ENCODE results near the gene FKBP1A.
A peak's percentile ranks its signal among the peaks of the same experiment; 100 is the strongest.
"Not testable (repeated sequence)": the region's sequence is repeated elsewhere in the genome, so short reads cannot be mapped to it uniquely, and the experiment has no call there.

Gene FKBP1A

GRCh38 chr20:1362484-1362883 lies 30.4 kb downstream of the FKBP1A start:
- DNase-seq: no peak

GRCh38 chr20:1360094-1360846 lies 32.6 kb downstream of the FKBP1A start:
- DNase-seq: no peak

- DNase-seq: no peak
Measured at GRCh38 chr20:1357921-1358671, 34.8 kb downstream of the FKBP1A start.

- DNase-seq: no peak
Measured at GRCh38 chr20:1353956-1354355, 38.9 kb downstream of the FKBP1A start.

GRCh38 chr20:1346315-1346969 lies 46.4 kb downstream of the FKBP1A start:
- DNase-seq: no peak

- DNase-seq: no peak
Measured at GRCh38 chr20:1345756-1346093, 47.1 kb downstream of the FKBP1A start.

- no peak for DNase-seq
Measured at GRCh38 chr20:1345030-1345755, 47.7 kb downstream of the FKBP1A start.

- not testable (repeated sequence) for DNase-seq
Measured at GRCh38 chr20:1343446-1344124, 49.3 kb downstream of the FKBP1A start.

- DNase-seq: no peak
Measured at GRCh38 chr20:1341561-1342265, 51.1 kb downstream of the FKBP1A start.

- DNase-seq: no peak
Measured at GRCh38 chr20:1338801-1339200, 54.1 kb downstream of the FKBP1A start.

GRCh38 chr20:1338096-1338495 lies 54.8 kb downstream of the FKBP1A start:
- no peak for DNase-seq

- no peak for DNase-seq
Measured at GRCh38 chr20:1337441-1337840, 55.4 kb downstream of the FKBP1A start.

- no peak for DNase-seq
Measured at GRCh38 chr20:1336699-1337367, 56.0 kb downstream of the FKBP1A start.

GRCh38 chr20:1335961-1336698 lies 56.7 kb downstream of the FKBP1A start:
- no peak for DNase-seq

GRCh38 chr20:1334761-1335160 lies 58.1 kb downstream of the FKBP1A start:
- DNase-seq: peak; percentile 50

- no peak for DNase-seq
Measured at GRCh38 chr20:1334370-1334731, 58.5 kb downstream of the FKBP1A start.

GRCh38 chr20:1333462-1334369 lies 59.1 kb downstream of the FKBP1A start:
- DNase-seq: no peak

GRCh38 chr20:1332749-1333300 lies 60.0 kb downstream of the FKBP1A start:
- DNase-seq: no peak

GRCh38 chr20:1331801-1332453 lies 60.9 kb downstream of the FKBP1A start:
- DNase-seq: no peak

All from NCI-H510A treated with DMSO at 0.1 percent for 48 hours (cell line).